VCaP (cell line): ENCODE data around the gene MOCS1.

Experiments
- H3K27ac ChIP-seq: fragments of 450-650 bp; 2 replicates; pipeline ENCODE4 v1.5.1; 2017
- TF ChIP-seq, protein P1 (sequence below): fragments of 450-650 bp; conservative IDR thresholded peaks from 2 replicates; pipeline ENCODE4 v1.5.1; 2017; ENCODE audit warnings: mild to moderate bottlenecking, moderate library complexity

Gene MOCS1

GRCh38 chr6:39929039-39929732 lies 5.1 kb downstream of the MOCS1 start:
- H3K27ac ChIP-seq: peak overlapping the region; percentile 69

DNA sequence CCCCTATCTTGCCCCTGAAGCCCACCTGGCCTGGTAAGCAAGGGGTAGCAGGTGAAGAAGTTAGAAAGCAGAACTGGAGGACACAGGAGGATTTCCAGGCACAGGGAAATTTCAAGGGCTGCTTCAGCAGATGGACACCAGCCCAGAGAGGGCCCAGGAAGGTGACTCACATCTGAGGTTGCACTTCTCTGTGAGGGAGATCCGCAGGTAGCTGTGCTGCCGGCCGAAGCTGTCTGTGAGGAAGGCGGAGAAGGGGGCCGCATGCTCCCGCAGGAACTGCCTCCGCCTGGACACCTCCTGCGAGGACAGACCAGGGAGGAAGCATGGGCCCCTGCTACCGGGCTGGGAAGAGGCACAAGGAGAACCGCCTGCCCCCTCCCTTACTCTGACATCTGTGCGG lies 7.1 kb downstream of the MOCS1 start:
- TF ChIP-seq, protein P1, sequence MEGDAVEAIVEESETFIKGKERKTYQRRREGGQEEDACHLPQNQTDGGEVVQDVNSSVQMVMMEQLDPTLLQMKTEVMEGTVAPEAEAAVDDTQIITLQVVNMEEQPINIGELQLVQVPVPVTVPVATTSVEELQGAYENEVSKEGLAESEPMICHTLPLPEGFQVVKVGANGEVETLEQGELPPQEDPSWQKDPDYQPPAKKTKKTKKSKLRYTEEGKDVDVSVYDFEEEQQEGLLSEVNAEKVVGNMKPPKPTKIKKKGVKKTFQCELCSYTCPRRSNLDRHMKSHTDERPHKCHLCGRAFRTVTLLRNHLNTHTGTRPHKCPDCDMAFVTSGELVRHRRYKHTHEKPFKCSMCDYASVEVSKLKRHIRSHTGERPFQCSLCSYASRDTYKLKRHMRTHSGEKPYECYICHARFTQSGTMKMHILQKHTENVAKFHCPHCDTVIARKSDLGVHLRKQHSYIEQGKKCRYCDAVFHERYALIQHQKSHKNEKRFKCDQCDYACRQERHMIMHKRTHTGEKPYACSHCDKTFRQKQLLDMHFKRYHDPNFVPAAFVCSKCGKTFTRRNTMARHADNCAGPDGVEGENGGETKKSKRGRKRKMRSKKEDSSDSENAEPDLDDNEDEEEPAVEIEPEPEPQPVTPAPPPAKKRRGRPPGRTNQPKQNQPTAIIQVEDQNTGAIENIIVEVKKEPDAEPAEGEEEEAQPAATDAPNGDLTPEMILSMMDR: no peak
- no peak overlapping the region for H3K27ac ChIP-seq

More at GRCh38 chr6:39929039-39929732, 5.1 kb downstream of the MOCS1 start:
- TF ChIP-seq, protein P1: no peak

DNA sequence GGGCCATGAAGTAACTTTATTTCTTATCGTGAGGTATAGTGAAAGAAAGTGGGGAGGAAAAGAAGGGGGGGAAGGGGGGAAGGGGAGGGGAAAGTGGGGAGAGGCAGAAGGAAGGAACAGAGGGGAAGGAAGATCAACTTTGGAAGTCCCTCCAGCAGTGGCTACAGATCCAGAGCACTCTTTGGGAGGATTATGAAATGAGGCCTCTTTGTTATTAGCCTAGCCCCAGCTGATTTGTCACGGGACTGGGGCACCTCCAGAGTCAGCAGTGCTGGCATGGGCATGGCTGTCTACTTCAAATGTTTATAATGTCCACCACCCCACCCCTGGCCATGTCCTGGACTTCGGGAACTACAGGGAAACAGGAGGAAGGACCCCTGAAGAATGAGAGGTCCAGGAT lies 7.6 kb downstream of the MOCS1 start:
- TF ChIP-seq, protein P1: no peak
- H3K27ac ChIP-seq: no peak overlapping the region

DNA sequence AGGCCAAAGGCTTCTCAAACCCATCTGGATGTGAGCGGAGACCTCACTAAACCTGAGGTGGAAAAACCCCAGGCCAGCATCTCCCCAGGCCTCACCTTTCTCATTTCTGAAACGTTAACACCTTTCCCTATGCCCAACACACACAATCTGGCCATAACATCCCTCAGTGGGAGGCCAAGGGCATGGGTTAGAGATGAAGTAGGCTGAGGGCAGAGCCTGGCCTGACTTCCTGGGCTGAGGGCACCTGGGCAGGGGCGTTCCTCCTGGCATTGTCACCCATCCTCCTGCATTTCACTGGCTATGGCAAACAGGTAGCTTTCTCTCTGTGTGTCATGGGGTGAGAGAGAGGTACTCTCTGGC lies 8.4 kb downstream of the MOCS1 start:
- TF ChIP-seq, protein P1: no peak

DNA sequence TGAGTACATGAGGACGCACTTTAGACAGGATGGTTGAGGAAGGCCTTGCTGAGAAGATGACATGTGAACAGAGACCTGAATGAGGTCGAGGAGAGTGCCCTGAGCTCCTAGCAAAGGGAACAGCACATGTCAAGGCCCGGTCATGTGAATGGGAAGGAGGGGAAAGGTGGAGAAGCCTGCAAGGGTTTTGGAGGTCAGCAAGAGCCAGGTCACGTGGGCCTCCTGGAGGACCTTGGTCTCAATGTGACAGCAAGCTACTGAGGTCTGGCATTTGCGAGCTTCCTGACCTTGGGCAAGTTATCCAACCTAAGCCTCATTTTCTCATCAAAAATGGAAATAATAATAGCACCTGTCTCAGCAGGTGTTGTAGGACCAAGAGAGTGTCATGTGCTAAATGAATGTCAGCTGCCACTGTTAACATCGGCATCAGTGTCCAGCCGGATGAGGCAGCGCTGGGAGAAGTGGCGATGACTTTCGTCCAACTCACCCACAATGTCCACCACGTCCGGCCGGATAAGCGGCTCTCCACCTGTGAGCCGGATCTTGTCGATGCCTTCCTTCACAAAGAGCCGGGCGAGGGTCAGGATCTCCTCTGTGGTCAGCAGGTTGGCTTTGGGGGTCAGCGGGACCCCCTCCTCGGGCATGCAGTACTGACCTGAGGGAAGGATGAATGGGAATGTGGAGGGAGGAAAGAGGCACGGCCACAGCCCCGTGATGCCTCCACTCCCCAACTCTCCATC lies 8.9 kb downstream of the MOCS1 start:
- TF ChIP-seq, protein P1: no peak

More for the DNA sequence above, 8.4 kb downstream of the MOCS1 start:
- no peak overlapping the region for H3K27ac ChIP-seq

GRCh38 chr6:39924283-39924682 lies 10.0 kb downstream of the MOCS1 start:
- TF ChIP-seq, protein P1: no peak
- H3K27ac ChIP-seq: peak overlapping the region; percentile 45; the same call in 1 of the 2 replicates

More for the DNA sequence above, 8.9 kb downstream of the MOCS1 start:
- no peak overlapping the region for H3K27ac ChIP-seq

DNA sequence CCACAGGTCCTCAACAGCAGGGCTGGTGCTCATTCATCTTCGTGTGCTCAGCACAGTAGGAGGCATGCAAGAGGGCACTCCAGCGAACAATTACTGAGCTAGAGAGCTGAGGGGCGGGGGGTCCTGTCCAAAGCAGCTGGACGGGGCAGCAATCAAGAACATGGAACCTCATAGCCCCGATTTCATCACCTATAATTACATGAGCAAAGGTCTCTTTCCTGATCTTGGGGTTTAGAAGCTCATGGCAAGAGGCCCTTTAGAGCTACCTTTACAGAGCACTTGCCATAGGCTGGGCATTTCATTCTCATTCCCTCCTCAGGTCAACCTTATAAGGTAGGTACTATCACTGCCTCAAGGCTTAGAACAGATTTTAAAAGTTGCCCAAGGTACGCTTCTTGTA lies 10.4 kb downstream of the MOCS1 start:
- TF ChIP-seq, protein P1: no peak
- H3K27ac ChIP-seq: peak overlapping the region; percentile 45; the same call in 1 of the 2 replicates
